Measurements from ENCODE around the gene EVI5L.

GRCh38 chr19:7867092-7867844 is 37.2 kb downstream of the EVI5L start:
- TF ChIP-seq POLR2A (IDR thresholded peaks at IDR 0.05): no peak
- TF ChIP-seq CTCF (IDR thresholded peaks at IDR 0.05 in 4 of 5, conservative IDR thresholded peaks at IDR 0.05 in 1 of 5): no peak
